Measurements from ENCODE around the gene RAB34. TPM values are rescaled to one million over a fixed set of nuclear protein-coding genes. Genes with fewer than 3 reads are reported as not detected.
A peak's percentile ranks its signal among the peaks of the same experiment; 100 is the strongest.

The RAB34 gene
- total RNA-seq, 1 donor from 2014 or later, result 63.5 TPM

- DNase-seq (peak; percentile 87), ATAC-seq (peak; percentile 4)
- Histone ChIP-seq H3K27me3 (no peaks in the 10 kb centered on the region), H3K4me3 (peak overlapping the region; percentile 77), H3K36me3 (peaks cover 20% of the 10 kb centered on the region), H3K4me1 (peaks cover 49% of the 10 kb centered on the region), H3K27ac (peak overlapping the region; percentile 94), H3K9me3 (no peaks in the 10 kb centered on the region)
- TF ChIP-seq CTCF (IDR thresholded peaks at IDR 0.05), result no peak
- intact Hi-C loops (cut with DNase I), result no loop called here
Observed at GRCh38 chr17:28744104-28744971, 26.7 kb upstream of the RAB34 start.

- Histone ChIP-seq H3K4me3 (peak within 1 kb of the TSS; percentile 77), H3K4me1 (peaks cover 41% of the 10 kb centered on the region), H3K27ac (peak within 1 kb of the TSS; percentile 94), H3K9me3 (no peaks in the 10 kb centered on the region), H3K36me3 (peaks cover 11% of the 10 kb centered on the region), H3K27me3 (no peaks in the 10 kb centered on the region)
- peak; percentile 75 for ATAC-seq
- TF ChIP-seq CTCF (IDR thresholded peaks at IDR 0.05), result no peak
- DNase-seq, result peak; percentile 93
- intact Hi-C loops (cut with DNase I), result no loop called here
Observed at GRCh38 chr17:28743243-28744103, 25.8 kb upstream of the RAB34 start, which contains the start of gene TRAF4. TSS of gene TRAF4 (plus strand) at chr17:28744011. CDS start at chr17:28744113, 102 bp downstream.

GRCh38 chr17:28741358-28742349, 24.0 kb upstream of the RAB34 start:
- DNase-seq (no peak), ATAC-seq (no peak)
- Histone ChIP-seq H3K4me1 (peaks cover 23% of the 10 kb centered on the region), H3K27ac (peak overlapping the region; percentile 94), H3K36me3 (no peaks in the 10 kb centered on the region), H3K4me3 (no peak overlapping the region), H3K27me3 (no peaks in the 10 kb centered on the region), H3K9me3 (no peaks in the 10 kb centered on the region)
- intact Hi-C loops (cut with DNase I), result no loop called here
- TF ChIP-seq CTCF (IDR thresholded peaks at IDR 0.05), result no peak

GRCh38 chr17:28740406-28741357, 23.0 kb upstream of the RAB34 start:
- H3K27ac ChIP-seq, result no peak overlapping the region
- H3K4me3 ChIP-seq, result no peak overlapping the region
- peaks cover 15% of the 10 kb centered on the region for H3K4me1 ChIP-seq
- H3K9me3 ChIP-seq, result no peaks in the 10 kb centered on the region
- DNase-seq (no peak), ATAC-seq (no peak)
- no peaks in the 10 kb centered on the region for H3K27me3 ChIP-seq
- H3K36me3 ChIP-seq, result no peaks in the 10 kb centered on the region
- TF ChIP-seq CTCF (IDR thresholded peaks at IDR 0.05), result no peak
- intact Hi-C loops (cut with DNase I), result no loop called here
